Mammary epithelial cell (primary cell): ENCODE results near the gene UBA5.

ENCODE experiments used
- CTCF ChIP-seq, 2 donors: IDR thresholded peaks in 1 of 2; conservative IDR thresholded peaks in 1 of 2; 2 replicates each; pipeline ENCODE4 v1.5.1; 2011 to 2012; ENCODE audit warnings: inconsistent platforms in 2 of 2, low read length in 2 of 2, mild to moderate bottlenecking in 2 of 2, control low read depth in 1 of 2, low read depth in 1 of 2; ENCODE audit not compliant: insufficient read depth in 1 of 2; ENCODE audit errors: extremely low read depth in 1 of 2
- EZH2 ChIP-seq: IDR thresholded peaks from 2 replicates; pipeline ENCODE4 v1.6.1; 2012; ENCODE audit warnings: low read length, inconsistent platforms, borderline replicate concordance

GRCh38 chr3:132681421-132681820 lies 21.3 kb downstream of the UBA5 start:
- TF ChIP-seq CTCF (conservative IDR thresholded peaks at IDR 0.05 in 1 of 2, IDR thresholded peaks at IDR 0.05 in 1 of 2; ENCODE audit: extremely low read depth in 1 of 2, insufficient read depth in 1 of 2, low read depth in 1 of 2, low read length in 2 of 2): no peak
- TF ChIP-seq EZH2: no peak
